Bone marrow (tissue), 2 donors: ENCODE data around the gene RBP3.
A peak's percentile ranks its signal among the peaks of the same experiment; 100 is the strongest.
"Not testable (repeated sequence)": the region's sequence is repeated elsewhere in the genome, so short reads cannot be mapped to it uniquely, and the experiment has no call there.

Experiments
- DNase-seq, 2 donors: peaks; one replicate each; lab custom pipeline; 2025; lab: John Stamatoyannopoulos, UW

RBP3 gene

GRCh38 chr10:47374611-47375536 lies 26.7 kb downstream of the RBP3 start:
- no peak for DNase-seq

- no peak for DNase-seq
Measured at GRCh38 chr10:47376522-47377220, 28.5 kb downstream of the RBP3 start.

- DNase-seq: no peak
Measured at GRCh38 chr10:47378183-47378510, 30.0 kb downstream of the RBP3 start.

GRCh38 chr10:47378606-47379444 lies 30.7 kb downstream of the RBP3 start:
- DNase-seq: no peak

- no peak for DNase-seq
Measured at GRCh38 chr10:47379445-47379785, 31.3 kb downstream of the RBP3 start.

- DNase-seq: no peak
Measured at GRCh38 chr10:47379901-47380300, 31.7 kb downstream of the RBP3 start.

- no peak for DNase-seq
Measured at GRCh38 chr10:47380341-47381102, 32.4 kb downstream of the RBP3 start.

- no peak for DNase-seq
Measured at GRCh38 chr10:47381103-47381395, 32.9 kb downstream of the RBP3 start.

GRCh38 chr10:47381427-47382379 lies 33.5 kb downstream of the RBP3 start:
- DNase-seq: no peak

- no peak for DNase-seq
Measured at GRCh38 chr10:47383261-47384147, 35.3 kb downstream of the RBP3 start.

- peak in 1 of 2 donors; percentile 43 for DNase-seq
Measured at GRCh38 chr10:47384148-47384921, 36.2 kb downstream of the RBP3 start, which contains the start of gene ZNF488. Gene ZNF488 (minus strand): TSS chr10:47384293. CDS start chr10:47368829, 15,464 bp downstream.

- DNase-seq: not testable (repeated sequence)
Measured at GRCh38 chr10:47386104-47386503, 37.9 kb downstream of the RBP3 start.

GRCh38 chr10:47388879-47389278 lies 40.7 kb downstream of the RBP3 start:
- no peak for DNase-seq

GRCh38 chr10:47389619-47390018 lies 41.5 kb downstream of the RBP3 start:
- no peak for DNase-seq

GRCh38 chr10:47396311-47396717 lies 48.2 kb downstream of the RBP3 start:
- no peak for DNase-seq

- DNase-seq: no peak
Measured at GRCh38 chr10:47397256-47397655, 49.1 kb downstream of the RBP3 start.

- no peak for DNase-seq
Measured at GRCh38 chr10:47400251-47400650, 52.1 kb downstream of the RBP3 start.

- no peak for DNase-seq
Measured at GRCh38 chr10:47400786-47401185, 52.6 kb downstream of the RBP3 start.

- DNase-seq: no peak
Measured at GRCh38 chr10:47401210-47401609, 53.0 kb downstream of the RBP3 start.
